ENCODE data around the gene KMT2C.

DNA sequence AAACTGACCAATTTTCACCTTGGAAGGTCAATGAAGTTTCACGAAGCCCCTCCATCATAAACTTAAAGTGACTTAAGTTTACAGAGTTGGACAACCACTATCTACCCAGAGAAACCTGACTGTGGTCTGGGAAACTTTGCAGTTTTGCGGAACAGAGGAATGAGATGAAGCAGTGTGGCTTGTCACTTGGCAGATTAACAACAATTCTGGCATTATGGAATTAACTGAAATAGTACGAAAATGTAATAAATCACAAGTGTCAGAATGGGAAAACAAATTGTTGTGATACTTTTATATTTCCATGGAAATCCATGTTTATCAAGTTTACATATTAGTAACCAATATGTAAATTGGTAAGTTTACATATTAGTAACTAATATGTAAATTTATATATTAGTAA is 4.9 kb downstream of the KMT2C start:
- TF ChIP-seq EP300 (IDR thresholded peaks at IDR 0.05; ENCODE audit: borderline replicate concordance) (no peak), CEBPB (IDR thresholded peaks at IDR 0.05) (no peak), FOXM1 (IDR thresholded peaks at IDR 0.05; ENCODE audit: borderline replicate concordance, low read depth) (no peak), TEAD4 (IDR thresholded peaks at IDR 0.05) (no peak), RAD21 (IDR thresholded peaks at IDR 0.05; ENCODE audit: low read depth) (no peak), YY1 (IDR thresholded peaks at IDR 0.05; ENCODE audit: low read depth) (no peak), NFIC (IDR thresholded peaks at IDR 0.05) (no peak), CREB1 (IDR thresholded peaks at IDR 0.05; ENCODE audit: low read depth) (no peak), EGR1 (IDR thresholded peaks at IDR 0.05) (no peak)
- TF ChIP-seq, protein P1, sequence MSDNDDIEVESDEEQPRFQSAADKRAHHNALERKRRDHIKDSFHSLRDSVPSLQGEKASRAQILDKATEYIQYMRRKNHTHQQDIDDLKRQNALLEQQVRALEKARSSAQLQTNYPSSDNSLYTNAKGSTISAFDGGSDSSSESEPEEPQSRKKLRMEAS (IDR thresholded peaks at IDR 0.05): no peak
- TF ChIP-seq, protein P2, sequence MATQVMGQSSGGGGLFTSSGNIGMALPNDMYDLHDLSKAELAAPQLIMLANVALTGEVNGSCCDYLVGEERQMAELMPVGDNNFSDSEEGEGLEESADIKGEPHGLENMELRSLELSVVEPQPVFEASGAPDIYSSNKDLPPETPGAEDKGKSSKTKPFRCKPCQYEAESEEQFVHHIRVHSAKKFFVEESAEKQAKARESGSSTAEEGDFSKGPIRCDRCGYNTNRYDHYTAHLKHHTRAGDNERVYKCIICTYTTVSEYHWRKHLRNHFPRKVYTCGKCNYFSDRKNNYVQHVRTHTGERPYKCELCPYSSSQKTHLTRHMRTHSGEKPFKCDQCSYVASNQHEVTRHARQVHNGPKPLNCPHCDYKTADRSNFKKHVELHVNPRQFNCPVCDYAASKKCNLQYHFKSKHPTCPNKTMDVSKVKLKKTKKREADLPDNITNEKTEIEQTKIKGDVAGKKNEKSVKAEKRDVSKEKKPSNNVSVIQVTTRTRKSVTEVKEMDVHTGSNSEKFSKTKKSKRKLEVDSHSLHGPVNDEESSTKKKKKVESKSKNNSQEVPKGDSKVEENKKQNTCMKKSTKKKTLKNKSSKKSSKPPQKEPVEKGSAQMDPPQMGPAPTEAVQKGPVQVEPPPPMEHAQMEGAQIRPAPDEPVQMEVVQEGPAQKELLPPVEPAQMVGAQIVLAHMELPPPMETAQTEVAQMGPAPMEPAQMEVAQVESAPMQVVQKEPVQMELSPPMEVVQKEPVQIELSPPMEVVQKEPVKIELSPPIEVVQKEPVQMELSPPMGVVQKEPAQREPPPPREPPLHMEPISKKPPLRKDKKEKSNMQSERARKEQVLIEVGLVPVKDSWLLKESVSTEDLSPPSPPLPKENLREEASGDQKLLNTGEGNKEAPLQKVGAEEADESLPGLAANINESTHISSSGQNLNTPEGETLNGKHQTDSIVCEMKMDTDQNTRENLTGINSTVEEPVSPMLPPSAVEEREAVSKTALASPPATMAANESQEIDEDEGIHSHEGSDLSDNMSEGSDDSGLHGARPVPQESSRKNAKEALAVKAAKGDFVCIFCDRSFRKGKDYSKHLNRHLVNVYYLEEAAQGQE (IDR thresholded peaks at IDR 0.05; ENCODE audit: low read depth): no peak
